Stimulated activated CD8-positive, alpha-beta memory T cell treated with anti-CD3 and anti-CD28 coated beads, Interleukin-7, amount 100 ng/mL, for 24 hours (primary cell): ENCODE measurements around the gene NEGR1.

Source experiments
- DNase-seq: peaks from one replicate; pipeline ENCODE4 v3.0.0-alpha.2; 2020; ENCODE audit warnings: low read depth

Gene NEGR1

GRCh38 chr1:72117621-72118020 lies 164.7 kb downstream of the NEGR1 start:
- DNase-seq, result no peak

GRCh38 chr1:72115290-72115689 lies 167.0 kb downstream of the NEGR1 start:
- DNase-seq, result no peak

DNA sequence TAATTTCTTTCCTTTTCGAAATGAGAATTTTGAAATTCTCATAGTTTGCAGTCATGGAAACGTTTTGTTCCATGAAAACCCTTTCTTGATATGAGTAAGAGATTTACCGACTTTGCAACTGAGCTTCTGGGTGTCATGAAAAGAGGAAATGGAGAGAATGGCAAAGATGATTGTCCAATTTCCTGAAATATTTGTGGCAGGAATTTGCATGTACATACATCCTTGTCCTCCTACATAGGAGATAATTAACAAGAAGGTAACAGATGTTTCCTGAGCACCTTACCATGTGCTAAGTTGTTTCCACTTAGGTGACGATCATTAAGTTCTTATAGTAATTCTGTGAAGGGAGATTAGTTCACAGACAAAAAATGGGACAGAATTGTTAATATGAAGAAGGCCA lies 170.7 kb downstream of the NEGR1 start:
- DNase-seq, result no peak

DNA sequence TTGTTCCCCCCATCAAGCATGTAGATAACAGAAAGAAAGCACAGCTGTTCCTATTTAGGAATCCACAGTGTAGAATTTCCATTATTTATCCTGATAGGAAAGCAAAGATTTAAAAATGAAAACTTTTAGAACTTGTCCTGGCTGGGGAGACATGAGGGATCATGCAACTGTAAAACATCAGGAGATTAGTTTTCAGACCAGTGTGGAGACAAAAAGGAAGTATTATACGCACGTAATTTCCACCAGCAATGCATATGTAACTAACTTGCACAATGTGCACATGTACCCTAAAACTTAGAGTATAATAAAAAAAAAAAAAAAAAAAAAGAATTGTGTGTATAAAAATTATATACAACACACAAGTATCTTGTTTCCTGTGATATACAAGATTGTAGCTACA lies 172.4 kb downstream of the NEGR1 start:
- DNase-seq, result no peak

DNA sequence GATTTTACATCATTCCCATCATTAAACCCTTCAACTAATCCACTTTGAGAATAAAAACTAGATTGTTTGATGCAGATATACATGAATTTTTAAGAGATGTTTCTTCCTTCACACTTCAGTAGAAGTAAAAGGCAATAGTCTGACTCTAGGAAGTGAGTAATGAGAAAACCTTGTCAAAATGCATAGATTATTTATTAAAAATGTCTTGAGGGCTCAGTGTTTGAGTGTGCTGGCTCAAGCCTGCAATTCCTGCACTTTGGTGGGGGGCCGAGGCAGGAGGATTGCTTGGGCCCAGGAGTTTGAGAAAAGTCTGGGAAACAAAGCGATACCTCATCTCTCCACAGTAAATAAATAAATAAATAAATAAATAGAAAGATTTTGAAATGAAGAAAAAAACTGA lies 177.1 kb downstream of the NEGR1 start:
- DNase-seq, result no peak

DNA sequence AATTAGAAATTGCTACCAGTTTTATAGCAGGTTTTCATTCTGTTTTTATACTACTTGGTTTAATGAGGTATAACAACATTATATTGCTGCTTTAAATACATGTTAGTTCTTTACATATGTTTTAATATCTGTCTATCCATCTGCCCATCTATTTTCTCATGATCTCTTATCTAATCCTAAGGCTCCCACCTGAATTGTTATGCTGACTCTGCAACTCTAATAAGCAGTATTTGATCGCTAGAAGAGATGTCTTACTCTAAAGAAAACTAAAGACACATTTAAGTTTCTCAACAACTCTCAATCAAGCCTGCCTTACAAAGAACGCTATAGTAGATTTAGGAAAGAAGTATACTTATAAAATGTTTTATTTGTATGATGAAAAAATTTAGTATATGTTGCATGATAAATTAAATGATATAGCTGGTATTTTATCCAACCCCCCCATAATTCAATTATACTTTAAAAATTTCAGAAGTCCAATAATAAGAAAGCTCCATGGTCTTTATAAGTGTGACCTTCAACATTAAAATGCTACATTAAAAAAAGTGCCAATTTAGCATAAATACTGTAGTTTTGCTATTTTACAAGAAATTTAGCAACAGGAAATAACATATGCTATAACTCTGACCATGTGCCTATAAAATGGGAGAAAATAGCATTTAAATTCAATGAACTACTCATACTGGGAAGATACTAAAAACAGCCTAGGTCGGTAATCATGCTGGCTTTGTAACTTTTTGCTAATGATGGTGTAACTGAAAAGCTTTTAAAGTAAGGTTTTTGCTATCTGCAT lies 180.3 kb downstream of the NEGR1 start:
- DNase-seq, result no peak

- DNase-seq, result no peak
Observed at GRCh38 chr1:72100771-72101170, 181.6 kb downstream of the NEGR1 start.

- no peak for DNase-seq
Observed at GRCh38 chr1:72097851-72098570, 184.3 kb downstream of the NEGR1 start.

DNA sequence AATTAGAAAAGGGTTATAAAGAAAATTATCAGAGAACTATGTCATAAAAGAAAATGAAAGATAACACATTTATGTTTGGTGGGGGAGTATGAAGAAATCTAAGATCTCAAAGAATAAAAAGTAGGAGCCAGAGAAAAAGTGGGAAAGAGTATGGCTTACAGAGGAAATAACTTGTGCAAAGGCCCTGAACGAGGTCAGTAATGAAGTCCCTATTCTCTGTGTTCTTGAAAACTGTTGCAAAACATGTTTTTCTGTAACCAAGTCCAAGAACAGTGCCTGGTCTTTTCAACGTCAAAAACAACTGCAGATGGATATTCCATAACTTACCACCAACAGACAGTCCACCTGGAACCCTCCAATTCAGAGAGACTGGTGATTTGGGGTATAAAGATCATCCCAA lies 188.1 kb downstream of the NEGR1 start:
- DNase-seq, result no peak

GRCh38 chr1:72086394-72086793 lies 195.9 kb downstream of the NEGR1 start:
- no peak for DNase-seq

GRCh38 chr1:72075425-72075824 lies 206.9 kb downstream of the NEGR1 start:
- DNase-seq, result no peak

DNA sequence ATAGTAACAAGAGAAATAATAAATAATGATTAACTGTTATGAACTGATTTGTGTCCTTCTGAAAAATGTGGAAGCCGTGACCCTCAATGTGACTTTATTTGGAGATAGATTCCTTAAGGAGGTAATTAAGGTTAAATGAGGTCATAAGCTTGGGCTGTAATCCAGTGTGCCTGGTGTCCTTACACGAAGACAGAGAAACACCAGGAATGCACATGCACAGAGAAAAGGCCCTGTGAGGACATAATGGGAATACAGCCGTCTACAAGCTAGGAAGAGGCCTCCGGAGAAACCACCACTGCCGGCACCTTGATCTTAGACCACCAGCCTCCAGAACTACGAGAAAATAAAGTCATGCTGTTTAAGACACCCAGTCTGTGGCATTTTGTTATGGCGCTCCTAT lies 215.9 kb downstream of the NEGR1 start:
- DNase-seq, result no peak

DNA sequence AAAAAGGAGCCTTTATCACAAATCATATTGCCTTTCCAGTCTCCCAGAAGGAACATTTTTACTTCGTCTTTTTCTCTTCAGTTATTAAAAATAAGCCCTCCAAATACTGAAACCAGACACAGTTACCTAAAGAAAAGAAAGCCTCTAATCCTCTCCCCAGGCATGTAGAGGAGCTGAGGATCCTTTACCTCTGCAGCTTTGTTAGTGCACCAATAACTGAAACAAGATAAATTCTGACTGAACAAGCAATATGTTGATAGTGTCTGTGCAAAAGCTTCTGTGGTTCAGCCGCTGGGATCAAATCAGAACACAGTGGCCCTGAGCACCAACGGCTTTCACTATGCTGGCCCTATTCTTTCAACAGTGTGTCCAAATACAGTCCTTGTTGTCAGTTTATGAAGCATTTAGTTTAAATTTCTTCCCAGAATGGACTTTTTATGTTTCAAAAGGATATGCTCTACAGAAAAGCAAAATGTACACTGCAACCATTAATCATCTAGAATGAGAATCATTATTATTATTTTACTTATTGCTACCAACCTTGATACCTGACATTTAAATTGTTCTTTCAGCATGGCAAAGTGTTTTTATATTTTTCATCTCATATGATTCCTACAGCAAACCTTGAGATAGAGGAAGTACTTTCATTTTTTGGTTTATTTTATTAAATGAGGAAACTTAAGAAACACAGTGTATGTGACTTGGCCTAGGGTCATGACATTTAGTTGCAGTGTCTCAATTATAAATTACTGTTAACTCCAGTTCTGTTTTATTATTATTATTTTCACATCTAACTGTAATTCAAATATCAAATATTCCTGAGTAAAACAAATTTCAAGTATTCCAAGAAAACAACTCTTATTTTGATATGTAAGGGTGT lies 217.9 kb downstream of the NEGR1 start:
- DNase-seq, result no peak

DNA sequence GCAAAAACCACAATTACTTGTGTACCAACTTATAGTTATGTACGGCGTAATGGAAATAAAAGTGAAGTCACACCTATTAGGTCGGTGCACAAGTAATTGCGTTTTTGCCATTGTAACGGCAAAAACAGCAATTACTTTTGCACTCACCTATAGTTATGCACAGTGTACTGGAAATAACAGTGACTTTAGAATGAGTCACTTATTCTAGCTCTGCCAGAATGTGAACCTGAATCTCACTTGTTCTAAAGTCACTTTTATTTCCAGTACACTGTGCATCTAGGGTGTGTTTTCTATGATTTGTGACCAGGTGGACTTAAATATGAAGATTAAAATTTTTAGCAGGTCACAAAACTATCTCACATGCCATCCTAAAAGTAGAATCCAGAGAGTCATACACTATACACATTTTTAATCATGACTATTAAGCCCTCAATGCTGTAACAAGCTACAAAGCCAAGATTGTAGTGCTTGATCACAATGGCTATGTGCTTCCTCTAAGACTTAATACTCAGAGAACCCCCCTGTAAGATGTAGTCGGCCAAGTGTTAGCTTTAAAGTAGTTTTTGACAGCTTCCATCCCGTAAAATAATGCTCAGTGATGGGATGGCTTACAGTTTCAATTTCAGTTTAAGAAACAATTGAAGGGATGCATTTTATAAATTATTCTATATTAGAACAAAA lies 218.8 kb downstream of the NEGR1 start:
- no peak for DNase-seq

DNA sequence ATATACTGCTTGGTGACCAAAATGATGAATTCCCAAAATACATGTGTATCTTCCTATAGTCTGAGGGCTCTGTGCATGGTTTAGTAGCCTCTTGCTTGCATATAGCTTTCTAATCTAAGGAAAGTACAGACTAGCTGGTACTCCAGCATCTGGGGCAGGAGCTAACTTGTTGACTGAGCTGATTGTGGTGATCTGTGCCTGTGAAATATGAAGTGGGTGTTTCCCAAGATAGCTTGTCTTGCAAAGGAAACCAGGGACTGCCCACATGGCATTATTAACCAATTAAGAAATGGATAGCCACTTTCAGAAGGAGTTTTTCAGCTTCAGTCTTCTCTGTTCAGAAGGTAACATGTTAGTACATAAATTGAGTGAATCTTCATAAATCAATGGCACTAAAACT lies 219.8 kb downstream of the NEGR1 start:
- DNase-seq, result no peak

DNA sequence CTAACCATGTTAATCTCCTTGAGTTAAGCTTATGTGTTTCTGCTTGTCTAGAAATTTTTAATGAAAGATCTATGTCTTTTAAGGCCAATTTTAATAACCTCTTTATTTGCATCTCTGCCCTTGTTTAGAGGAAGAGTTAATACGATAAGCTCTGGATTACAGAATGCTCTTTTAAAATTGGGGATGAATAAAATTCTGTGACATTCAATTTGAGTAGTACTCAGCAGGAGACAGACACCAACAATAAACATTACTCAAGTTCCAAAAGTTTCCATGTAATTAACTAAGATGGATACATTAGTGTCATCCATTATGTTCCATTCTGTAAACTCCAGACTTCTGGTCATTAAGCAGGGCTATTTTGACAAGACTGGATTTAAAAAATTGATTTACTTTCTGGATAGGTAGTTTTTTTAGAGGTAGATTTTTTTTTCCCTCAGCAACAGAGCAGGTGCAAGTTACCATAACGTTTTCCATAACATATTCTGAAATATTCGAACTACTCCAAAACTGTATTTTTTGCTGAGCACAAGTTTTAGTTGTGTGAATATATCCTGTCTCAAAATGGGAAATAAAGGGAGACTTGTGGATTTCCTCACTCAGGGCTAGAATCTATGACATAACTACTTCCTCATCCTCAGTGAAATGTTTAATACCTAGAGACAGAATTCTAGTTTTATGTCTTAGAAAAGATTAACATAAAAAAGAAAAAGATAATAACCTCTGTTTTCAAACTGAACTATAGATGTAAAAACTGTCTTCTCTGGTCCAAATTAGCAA lies 221.7 kb downstream of the NEGR1 start:
- no peak for DNase-seq

DNA sequence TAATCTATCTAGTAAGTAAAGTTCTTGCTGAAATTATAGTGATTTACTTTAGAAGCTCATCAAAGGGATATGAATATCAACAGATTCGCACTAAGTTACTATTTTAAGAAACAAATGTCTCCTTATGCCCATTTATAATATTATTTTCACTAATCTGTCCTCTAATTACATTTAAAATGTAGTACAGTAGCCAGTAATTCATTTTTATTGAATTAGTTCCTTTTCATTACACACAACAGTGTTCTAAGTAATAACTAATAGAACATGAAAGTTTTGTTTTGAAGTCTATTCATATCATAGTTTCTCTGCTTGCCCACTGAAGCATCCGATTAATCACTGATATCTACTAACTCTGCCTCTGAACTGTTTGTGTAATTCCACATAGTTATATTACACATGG lies 225.8 kb downstream of the NEGR1 start:
- no peak for DNase-seq

DNA sequence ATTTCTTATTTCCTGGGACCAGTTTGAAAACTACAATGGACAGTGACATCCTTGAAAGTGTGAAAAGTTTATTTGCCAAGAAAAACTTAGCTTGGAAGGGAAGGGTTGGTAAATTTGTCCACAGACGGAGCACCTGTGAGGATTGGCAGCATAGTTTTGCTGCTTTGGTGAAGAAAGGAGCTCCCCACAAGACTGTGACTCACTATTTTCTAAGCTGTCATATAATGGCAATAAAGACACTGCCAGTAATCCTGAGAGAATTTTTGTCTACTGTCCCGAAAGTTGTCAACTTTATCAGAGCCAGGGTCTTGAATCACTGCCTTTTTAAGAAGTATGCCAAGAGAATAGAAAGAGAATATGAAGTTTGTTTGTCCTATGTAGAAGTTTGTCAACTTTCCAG lies 230.8 kb downstream of the NEGR1 start:
- no peak for DNase-seq

GRCh38 chr1:72050551-72050950 lies 231.8 kb downstream of the NEGR1 start:
- DNase-seq, result no peak

DNA sequence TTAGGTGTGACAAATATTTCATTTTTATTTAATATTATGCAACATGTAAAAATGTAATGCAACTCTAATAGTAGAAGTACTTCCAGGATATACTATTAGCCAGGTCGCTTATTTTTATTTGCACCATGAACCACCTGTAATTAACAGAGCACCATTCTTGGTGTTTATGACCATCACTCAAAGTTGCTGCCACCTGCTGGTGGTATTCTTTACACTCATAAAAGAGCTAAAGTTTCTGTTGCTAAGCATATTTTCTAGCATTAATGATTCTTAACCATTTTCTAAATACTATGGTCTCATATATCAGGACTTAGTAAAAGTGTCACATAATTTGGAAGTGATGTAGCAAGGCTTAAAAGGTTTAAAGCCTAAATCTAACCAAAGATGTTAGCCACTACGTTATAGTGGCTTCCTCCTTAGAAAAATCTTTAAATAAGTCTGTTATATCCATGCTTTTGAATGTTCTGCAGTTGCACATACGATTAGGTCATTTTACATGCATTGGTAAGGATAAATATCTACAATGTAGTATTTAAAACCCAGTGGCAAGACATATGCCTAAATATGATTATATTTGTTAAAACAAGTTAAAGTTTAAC lies 244.5 kb downstream of the NEGR1 start:
- DNase-seq, result no peak

DNA sequence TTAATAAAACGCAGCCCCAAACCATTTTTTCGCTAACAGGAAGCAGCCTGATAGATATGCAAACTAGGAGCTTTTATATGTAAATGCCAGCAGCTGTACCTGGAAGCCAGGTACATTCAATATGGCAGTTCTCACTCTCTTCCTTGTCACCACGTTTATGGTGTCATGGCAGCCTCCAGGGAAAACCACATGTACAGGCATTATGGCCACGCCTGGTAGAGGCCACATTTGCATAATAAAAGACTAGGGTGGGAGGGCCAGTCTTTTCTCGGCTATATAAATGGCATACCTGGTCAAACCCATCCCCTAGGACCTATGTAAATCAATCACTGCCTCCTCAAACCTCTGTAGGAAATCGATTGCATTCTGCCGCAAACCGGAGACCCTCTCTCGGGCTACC lies 247.5 kb downstream of the NEGR1 start:
- DNase-seq, result no peak
